Inflammatory macrophage treated with lipopolysaccharide for 1 hour (primary cell): ENCODE measurements around the gene FADS2.

ENCODE experiments used
- DNase-seq, 2 donors: peaks; one replicate each; pipeline ENCODE4 v3.0.0-alpha.2; 2020 to 2022

The FADS2 gene

DNA sequence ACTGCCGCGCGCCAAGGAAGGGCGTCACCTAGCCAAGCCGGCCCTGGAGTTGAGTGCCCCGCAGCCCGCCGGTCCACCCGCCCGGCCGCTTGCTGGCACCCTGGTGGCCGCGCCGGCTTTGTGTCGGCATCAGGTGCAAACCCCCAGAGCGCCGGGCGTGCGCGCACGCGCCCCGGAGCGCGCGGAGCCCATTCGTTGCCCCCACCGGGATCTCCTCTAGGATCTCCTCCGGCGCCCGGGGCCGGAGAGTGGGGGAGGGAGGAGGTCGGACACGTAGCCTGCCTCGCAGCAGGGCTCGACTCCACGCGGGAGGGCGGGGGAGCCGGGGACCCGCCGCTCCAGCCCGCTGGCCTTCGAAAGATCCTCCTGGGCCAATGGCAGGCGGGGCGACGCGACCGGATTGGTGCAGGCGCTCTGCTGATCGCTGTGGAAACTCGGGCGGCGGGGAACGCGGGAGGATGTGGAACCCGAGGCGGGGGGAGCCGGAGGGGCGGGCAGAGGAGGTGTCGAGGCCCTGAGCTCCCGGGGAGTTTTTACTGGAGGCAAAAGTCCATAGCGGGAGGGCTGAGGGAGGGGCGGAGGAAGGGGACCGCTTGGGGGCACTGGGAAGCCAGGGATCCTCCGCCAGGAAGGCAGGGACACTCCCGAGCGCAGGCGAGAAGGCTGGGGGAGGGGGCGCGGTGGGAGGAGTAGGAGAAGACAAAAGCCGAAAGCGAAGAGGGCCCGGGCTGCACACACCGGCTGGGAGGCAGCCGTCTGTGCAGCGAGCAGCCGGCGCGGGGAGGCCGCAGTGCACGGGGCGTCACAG lies at the start of gene FADS2:
TSS of gene FADS2 (plus strand) at position 730 of the 808 bp plus-strand sequence. CDS start 91 bp downstream, outside the sequence.
- peak; percentile 91 to 97 for DNase-seq

DNA sequence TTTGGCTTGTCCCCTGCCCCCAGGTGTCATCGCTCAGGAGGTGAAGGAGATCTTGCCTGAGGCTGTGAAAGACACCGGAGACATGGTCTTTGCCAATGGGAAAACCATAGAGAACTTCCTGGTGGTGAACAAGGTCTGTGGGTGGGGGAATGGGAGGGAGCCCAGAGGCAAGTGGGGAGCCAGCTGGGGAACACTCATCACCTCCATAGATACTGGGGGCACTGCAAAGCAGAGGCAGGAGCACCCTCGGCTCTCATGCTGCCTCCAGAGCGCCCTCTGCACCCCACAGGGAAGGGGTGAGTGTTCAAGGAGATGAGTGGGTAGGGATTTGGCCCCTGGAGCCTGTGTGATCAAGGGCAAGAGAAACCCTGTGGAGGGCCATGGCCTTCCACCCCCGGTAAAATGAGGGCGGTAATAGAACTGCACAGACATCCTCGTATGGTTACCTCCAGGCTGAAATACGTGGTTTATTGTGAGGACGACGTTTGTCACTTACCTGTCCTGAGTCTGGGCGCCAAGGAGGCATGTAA lies 49.7 kb upstream of the FADS2 start:
- DNase-seq: no peak

DNA sequence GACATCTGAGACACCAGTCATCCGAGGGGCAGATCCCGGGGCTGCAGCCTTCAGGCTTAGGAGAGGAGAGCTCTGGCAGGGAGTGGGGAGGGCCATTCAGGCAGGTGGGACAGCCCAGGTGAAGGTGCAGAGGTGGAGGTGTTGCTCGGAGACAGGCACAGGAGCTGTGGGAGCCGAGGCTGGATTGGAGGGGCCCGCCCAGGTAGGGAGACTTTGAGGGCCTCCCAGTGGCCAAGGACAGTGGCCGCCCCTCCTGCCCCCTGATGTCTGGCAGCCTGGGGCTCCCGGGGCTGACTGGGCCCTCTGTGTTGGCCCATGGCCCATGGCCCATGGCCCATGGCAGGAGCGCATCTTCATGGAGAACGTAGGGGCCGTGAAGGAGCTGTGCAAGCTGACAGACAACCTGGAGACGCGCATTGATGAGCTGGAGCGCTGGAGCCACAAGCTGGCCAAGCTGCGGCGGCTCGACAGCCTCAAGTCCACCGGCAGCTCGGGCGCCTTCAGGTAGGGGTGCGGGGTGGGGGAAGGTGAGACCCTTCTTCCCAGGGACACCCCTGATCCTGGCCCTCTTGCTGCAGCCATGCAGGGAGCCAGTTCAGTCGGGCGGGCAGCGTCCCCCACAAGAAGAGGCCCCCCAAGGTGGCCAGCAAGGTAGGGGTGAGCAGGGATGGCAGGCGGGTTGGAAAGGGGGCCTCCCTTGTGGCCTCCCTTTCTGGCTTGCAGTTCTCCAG lies 49.0 kb upstream of the FADS2 start:
- DNase-seq: no peak

DNA sequence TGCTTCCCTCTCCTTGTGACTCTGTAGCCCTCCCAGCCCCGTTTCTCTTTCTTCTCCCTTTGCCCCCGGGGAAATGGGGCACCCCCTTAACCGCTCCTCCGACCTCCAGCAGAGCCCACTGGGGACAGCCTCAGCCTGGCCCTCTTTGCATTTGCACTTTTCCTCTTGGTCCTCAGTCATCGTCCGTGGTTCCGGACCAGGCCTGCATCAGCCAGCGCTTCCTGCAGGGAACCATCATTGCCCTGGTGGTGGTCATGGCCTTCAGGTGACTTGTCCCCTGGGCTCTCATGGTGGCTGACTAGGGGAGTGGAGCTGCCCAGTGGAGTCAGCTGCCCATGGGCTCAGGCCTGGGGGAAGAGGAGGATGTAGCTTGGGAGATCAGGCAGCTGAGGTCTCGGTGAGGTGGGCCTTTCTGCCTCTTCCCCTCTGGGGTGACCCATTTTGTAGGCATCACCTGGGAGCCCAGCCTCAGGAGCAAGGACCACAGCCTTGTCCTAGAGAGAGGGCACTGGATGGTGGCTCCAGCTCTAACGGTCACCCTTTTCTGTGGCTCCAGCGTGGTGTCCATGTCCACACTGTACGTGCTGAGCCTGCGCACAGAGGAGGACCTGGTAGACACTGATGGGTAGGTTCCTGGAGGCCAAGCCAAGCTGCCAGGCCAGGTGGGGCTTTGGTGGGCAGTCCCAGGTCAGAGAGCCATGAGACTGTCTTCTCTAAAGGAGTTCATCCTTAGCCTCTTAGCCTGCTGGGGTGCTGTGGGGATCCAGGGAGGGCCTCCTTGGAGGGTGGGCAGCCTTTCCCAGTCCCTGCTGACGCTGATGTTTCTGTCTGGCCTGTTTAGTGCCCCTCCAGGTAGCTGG lies 48.2 kb upstream of the FADS2 start:
- DNase-seq: no peak

DNA sequence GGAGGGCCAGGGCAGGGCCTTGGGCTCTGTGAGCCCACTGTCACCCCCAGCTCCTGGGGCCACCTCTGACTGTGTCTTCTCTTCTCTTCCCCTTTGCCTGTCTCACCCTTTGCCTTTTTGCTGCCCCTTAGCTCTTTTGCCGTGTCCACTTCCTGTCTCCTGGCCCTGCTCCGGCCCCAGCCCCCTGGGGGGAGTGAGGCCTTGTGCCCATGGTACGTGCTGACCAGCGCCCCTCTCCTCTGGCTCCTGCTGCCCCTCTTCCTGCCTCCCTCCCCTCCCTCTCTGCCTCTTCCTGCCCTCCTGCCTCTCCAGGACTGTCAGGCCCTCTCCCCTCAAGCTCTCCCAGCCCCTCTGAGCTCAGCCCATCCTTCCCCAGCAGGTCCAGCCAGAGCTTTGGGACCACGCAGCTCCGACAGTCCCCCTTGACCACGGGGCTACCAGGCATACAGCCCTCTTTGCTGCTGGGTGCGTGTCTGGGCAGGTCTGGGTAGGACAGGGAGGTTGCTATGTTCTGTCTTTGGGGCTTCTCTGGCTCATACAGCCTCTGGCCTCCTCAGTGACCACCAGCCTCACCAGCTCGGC lies 47.4 kb upstream of the FADS2 start:
- no peak for DNase-seq

DNA sequence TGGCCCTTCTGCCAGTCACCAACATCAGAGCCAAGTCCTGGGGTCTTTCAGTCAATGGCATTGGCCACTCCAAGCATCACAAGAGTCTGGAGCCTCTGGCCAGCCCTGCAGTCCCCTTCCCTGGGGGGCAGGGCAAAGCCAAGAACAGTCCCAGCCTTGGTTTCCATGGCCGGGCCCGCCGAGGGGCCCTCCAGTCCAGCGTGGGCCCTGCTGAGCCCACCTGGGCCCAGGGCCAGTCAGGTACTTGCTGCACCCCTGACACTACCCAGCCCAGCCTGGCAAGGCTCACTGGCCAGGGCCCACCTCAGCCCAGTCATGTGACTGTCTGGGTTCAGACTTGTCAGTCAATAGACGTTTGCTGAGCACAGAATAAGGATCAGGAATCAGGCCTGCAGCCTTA lies 46.5 kb upstream of the FADS2 start:
- no peak for DNase-seq

DNA sequence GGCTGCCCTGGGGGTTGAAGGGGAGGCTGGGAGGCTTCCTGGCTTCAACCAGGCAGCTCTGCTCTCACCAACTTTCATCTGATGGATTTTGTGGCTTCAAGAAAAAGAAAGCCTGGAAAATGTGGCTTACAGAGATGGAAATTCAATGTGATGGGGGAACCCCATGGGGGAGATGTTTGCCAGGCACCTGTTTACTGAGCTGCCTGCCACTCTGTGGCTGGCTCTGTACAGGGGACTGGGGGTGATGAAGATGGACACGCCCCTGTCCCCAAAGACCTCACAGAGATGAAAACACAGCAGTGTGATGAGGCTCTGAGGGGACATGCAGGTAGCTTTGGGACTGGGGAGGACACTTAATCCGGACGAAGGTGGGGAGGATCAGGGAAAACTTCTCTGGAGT lies 45.8 kb upstream of the FADS2 start:
- no peak for DNase-seq

DNA sequence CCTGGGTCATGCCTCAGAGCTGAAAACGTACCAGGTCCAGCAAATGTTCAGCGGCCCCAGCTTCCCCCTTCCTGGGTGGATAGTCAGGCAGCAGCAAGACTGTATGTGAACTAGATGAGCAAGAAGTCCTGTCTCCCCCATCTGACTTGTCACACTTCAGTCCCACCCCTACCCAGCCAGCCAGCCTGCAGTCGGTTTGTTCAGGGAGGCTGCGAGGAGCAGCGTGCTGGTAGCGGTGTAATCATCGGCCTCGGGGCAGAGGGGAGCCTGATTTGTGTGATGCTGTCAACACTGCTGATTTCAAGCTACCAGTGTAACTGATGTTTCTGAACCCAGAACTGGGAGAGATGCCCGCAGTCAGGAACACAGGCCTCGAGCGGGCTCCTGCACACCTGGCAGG lies 45.3 kb upstream of the FADS2 start:
- DNase-seq: no peak

DNA sequence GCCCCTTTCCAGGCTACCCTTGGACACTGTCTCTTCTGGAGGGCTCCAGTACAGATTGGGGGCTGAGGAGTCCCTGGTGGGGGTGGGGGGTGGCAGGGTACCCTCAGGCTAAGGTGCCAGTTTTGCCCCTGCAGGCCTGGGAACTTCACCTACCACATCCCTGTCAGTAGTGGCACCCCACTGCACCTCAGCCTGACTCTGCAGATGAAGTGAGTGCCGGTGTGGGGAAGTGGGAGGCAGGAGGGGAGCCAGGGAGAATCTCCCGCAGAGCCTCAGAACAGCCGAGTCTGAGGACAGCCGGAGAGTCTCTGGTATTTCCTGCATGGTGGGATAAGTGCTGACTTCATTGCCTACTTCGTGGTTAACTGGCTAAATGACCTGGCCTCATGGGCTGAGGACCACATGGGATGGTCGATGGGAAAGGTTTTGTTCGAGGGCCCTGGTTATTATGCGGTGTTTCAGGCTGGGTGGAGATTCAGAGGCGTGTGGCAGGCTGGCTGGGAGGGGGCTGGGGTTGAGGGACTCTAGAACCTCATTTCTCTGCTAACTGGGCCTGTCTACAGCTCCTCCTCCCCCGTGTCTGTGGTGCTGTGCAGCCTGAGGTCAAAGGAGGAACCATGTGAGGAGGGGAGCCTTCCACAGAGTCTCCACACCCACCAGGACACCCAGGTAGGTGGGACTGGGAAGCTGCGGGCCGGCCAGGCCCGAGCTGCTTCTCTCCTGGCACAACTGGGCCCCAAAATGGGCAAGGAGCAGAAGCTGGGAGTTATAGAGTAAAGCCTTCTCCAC lies 44.2 kb upstream of the FADS2 start:
- no peak for DNase-seq

DNA sequence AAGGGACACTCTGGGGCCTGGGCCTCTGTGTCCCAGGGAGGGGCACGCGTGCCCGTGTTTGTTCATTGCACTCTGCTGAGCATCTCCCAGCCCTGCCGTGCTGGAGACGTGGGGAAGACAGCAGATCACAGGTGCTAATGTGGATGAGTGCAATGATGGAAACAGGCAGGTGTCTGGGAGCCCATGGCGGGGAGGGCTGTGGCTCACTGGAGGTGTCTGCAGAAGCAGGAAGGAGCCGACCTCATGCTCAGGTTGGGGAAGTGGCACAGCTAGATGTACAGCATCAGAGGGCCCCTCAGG lies 43.6 kb upstream of the FADS2 start:
- no peak for DNase-seq

DNA sequence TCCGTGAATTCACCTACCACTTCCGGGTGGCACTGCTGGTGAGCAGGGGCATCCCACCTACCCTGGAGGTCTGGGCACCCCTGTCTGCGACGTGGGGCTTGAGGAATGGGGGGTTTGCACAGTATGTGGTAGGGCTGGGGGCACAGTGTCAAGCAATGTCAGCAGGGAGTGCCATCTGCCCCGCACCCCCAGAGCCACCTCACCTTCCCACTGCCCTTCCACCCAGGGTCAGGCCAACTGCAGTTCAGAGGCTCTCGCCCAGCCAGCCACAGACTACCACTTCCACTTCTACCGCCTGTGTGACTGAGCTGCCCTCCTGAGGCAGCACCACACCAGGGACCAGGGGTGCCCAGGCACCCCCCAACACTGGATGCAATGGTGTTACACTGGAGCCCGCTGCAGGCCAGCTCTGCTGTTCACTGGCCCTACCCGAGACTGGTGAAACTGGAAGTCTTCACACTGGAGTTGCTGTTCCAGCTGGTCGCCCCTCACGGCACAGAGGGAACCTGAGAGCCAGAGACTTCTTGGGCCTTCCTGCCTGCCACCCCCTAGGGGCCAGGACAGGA lies 42.2 kb upstream of the FADS2 start:
- DNase-seq: no peak

DNA sequence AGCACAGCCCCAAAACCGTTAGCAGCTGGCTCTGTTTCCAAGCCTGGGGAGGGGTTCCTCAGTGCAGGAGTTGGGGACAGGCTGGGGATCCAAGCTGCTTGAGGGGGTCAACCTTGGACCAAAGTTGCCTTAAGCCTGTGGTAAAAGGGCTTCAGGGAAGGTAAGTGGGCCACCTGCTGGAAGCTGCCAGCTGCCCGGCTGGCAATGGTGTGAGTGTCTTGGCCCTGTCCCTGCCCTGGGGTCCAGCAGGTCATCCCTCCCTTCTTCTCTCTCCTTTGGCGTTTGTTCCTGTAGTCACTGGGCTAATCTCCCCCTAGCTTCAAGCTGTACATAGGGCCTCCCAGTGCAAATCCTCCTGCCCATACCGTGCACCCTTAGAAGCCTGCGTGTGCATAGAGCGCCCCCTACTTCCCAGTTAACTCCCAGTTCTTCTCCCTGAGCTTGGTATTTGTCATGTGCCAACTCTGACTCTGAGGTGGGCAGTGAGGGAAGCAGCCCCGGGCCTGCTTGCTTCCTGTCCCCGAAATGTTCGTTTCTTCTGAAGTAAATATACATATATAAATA lies 40.1 kb upstream of the FADS2 start:
- peak; percentile 12 to 44 for DNase-seq

DNA sequence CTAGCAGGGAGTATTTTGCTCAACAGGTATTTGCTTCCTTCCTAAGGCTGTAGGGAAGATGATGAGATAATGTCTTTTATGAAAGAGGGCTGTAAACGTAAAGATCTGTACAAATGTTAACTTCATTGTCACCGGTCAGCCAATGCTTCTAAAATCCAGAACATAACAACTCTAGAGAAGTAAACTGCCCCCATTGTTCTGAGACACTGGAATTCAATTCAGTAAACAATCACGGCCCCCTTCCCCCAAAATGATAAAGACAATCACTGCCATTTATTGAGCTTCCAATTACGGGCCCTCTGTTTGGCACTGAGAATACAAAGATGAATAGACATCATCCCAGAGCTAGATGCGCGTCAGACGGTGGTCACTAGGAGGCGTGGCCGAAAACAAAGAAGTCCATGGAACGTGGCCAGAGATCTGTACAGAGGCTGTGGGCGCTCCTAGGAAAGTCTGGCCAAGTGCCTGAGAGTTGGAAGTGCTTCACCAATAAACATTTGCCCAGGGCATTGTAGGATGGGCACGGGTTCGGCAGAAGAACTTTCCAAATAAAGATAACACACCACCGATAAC lies 36.3 kb upstream of the FADS2 start:
- DNase-seq: peak; percentile 65 to 77

DNA sequence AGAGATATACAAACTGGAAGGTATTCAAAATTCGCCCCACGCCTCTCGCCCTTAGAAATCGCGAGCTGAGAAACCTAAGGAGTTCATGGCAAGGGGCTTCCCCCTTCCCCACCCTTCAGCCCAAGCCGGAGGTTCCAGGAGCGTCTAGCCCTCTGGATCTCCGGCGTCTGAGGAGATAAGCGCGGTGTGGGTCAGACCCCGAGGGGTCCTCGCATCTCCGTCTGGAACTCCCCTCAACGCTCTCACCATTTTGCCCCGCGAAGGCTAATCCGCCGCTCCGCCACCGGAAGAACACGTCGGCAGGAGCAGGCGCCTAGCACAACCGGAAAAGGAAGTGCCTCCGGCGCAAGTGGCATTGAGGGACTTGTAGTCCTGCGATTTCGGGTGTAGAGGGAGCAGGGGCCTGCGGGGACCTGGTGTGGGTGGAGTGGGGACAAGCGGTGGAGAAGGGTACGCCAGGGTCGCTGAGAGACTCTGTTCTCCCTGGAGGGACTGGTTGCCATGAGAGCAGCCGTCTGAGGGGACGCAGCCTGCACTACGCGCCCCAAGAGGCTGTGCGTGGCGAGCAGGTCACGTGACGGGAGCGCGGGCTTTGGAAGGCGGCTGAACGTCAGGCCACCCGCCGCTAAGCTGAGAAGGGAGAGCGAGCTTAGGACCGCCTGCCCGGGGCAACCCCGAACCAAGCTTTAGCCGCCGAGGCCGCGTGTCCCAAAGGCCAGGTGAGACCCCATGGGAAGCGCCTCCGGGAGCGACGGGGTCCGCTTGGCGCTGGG lies 35.6 kb upstream of the FADS2 start, which contains the start of the genes FEN1 and TMEM258:
TSS of gene FEN1 (plus strand) at position 602 of the 773 bp plus-strand sequence. CDS start 2,451 bp downstream, outside the sequence.
TSS of gene TMEM258 (minus strand) at position 290 of the 773 bp plus-strand sequence. CDS start at position 249, 41 bp downstream.
- DNase-seq: peak; percentile 83 to 84

DNA sequence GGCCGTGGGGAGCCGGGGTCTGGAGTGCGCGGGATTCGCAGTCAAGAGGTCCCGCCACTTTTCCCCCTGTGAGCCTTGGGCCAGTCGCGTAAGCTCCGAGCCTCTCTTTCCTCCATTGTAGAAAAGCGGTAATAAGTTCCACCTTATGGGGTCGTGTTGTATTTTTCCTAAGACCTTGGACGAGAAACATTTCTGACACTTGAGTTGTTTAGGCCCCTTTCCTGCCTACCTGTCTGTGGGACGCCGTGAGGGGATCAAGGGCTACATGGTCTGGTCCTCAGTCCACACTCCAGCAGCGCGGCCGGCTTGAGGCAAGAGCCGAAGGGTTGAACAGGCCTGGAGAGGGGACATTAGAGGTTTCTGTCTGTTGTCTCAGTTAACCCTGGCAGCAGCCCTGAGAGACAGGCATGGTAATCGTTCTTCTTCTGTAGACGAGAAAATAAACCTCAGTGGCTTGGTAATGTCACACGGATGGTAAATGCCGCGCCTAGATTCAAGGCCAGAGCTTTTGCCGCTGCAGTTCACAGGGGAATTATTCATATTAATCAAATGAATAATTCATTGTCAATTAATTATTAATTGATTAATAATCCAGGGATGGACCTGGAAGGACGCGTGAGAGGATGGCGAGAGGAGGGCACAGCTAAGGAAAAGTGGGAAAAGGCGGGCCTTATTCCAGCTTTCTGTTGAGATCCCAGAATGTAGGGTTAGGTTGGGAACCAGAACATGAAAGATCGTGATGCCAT lies 34.8 kb upstream of the FADS2 start:
- no peak for DNase-seq

DNA sequence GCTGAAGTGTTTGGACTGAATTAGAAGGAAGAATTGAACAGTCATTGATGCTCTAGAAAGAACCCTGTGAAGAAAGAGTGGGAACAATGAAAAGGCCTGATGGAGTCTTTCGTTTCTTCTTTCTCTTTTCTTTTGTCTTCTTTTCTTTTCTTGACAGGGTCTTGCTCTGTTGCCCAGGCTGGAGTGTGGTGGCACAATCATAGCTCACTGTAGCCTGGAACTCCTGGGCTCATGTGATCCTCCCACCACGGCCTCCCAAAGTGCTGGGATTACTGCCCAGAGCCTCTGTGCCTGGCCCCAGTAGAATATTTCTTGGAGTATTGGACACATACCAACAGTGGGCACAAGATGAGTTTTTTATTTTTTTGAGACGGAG lies 34.3 kb upstream of the FADS2 start:
- no peak for DNase-seq

DNA sequence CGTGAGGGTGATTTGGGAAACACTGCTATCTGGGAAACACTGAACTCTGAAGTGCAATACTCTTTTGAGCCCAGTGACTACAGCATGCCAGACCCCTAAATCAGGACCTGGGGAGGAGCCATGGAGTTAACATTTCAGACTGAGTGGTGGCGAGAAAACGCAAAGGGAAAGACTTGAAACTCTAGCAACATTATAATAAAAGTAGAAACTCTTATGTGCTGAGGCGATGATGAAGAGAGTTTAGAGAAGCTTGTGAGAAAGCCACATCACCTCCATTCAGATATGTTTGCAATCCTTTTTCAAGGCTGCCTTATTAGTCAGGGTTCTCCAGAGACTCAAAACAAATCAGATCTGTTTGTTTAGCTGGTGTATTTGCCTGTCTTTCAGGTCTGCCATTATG lies 33.5 kb upstream of the FADS2 start:
- no peak for DNase-seq

DNA sequence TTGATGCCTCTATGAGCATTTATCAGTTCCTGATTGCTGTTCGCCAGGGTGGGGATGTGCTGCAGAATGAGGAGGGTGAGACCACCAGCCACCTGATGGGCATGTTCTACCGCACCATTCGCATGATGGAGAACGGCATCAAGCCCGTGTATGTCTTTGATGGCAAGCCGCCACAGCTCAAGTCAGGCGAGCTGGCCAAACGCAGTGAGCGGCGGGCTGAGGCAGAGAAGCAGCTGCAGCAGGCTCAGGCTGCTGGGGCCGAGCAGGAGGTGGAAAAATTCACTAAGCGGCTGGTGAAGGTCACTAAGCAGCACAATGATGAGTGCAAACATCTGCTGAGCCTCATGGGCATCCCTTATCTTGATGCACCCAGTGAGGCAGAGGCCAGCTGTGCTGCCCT lies 32.6 kb upstream of the FADS2 start:
- DNase-seq: no peak

DNA sequence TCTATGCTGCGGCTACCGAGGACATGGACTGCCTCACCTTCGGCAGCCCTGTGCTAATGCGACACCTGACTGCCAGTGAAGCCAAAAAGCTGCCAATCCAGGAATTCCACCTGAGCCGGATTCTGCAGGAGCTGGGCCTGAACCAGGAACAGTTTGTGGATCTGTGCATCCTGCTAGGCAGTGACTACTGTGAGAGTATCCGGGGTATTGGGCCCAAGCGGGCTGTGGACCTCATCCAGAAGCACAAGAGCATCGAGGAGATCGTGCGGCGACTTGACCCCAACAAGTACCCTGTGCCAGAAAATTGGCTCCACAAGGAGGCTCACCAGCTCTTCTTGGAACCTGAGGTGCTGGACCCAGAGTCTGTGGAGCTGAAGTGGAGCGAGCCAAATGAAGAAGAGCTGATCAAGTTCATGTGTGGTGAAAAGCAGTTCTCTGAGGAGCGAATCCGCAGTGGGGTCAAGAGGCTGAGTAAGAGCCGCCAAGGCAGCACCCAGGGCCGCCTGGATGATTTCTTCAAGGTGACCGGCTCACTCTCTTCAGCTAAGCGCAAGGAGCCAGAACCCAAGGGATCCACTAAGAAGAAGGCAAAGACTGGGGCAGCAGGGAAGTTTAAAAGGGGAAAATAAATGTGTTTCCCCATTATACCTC lies 32.1 kb upstream of the FADS2 start:
- DNase-seq: no peak
